PC-3 (cell line): ENCODE results near the gene IRF2.

Experiments
- EZH2phosphoT487 ChIP-seq: fragments of 300-600 bp; sonication (generic); IDR thresholded peaks from 2 replicates; pipeline ENCODE4 v1.6.1; 2018; ENCODE audit warnings: mild to moderate bottlenecking, antibody characterized with exemption, low read length, borderline replicate concordance
- TF ChIP-seq, protein P1 (sequence below): fragments of 300-600 bp; sonication (generic); conservative IDR thresholded peaks from 2 replicates; pipeline ENCODE4 v1.5.1; 2017; ENCODE audit warnings: antibody characterized with exemption, low read depth, mild to moderate bottlenecking, low read length

DNA sequence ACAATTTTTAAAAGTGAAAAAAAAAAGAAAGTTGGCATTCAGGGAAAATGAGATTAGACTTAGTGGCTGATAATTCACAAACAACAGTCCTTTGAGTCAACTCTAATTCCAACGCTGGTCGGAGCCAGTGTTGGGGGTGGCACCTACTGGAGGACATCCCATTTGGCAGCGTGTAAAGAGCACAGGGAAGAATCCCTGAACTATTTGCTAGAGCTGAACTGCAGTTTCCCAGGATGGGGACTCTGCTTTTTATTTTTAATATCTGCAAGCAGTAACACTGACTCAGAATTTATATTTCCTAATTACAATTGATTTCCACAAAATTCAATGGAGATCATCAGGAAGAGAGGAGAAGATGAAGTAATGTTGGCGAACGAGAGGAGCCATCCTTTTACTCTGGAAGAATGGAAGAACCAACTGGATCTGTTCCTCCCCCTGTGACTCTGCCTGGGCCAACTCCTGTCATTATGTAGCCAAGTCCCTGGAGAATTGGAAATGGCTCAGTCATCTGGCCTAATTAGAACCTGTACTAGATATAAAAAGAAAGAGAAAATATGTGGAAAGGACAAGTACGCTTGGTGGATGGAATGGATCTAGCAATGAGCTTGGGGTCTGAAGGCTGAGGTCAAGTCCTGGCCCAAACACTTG, 76.7 kb downstream of the IRF2 start:
- no peak for TF ChIP-seq EZH2phosphoT487
- TF ChIP-seq, protein P1, sequence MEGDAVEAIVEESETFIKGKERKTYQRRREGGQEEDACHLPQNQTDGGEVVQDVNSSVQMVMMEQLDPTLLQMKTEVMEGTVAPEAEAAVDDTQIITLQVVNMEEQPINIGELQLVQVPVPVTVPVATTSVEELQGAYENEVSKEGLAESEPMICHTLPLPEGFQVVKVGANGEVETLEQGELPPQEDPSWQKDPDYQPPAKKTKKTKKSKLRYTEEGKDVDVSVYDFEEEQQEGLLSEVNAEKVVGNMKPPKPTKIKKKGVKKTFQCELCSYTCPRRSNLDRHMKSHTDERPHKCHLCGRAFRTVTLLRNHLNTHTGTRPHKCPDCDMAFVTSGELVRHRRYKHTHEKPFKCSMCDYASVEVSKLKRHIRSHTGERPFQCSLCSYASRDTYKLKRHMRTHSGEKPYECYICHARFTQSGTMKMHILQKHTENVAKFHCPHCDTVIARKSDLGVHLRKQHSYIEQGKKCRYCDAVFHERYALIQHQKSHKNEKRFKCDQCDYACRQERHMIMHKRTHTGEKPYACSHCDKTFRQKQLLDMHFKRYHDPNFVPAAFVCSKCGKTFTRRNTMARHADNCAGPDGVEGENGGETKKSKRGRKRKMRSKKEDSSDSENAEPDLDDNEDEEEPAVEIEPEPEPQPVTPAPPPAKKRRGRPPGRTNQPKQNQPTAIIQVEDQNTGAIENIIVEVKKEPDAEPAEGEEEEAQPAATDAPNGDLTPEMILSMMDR = no peak
